Activated CD4-positive, alpha-beta memory T cell treated with anti-CD3 and anti-CD28 coated beads, Interleukin-2, amount 10 ng/mL, durations not matched to agents 7 days and 5 days (primary cell): ENCODE measurements around the gene HCRT. TPM values are rescaled to one million over a fixed set of nuclear protein-coding genes. Genes with fewer than 3 reads are reported as not detected.
"Not testable (repeated sequence)": the region's sequence is repeated elsewhere in the genome, so short reads cannot be mapped to it uniquely, and the experiment has no call there.

Source experiments
- CTCF ChIA-PET: fragments of 350-600 bp; sonication (Branson Sonifier 250); formaldehyde crosslinking; loops from one replicate; lab custom pipeline; 2021; ENCODE audit warnings: antibody characterized with exemption, inconsistent platforms; lab: Charles Lee
- POLR2A ChIA-PET: fragments of 350-600 bp; sonication (Branson Sonifier 250); formaldehyde crosslinking; loops from one replicate; lab custom pipeline; 2021; ENCODE audit warnings: antibody characterized with exemption; lab: Charles Lee
- DNase-seq: peaks from one replicate; pipeline ENCODE4 v3.0.0-alpha.2; 2020
- H3K27ac Mint-ChIP-seq: one replicate; pipeline ENCODE4 v1.8.0; 2021; ENCODE audit warnings: mild to moderate bottlenecking, mixed read lengths
- H3K27me3 Mint-ChIP-seq: one replicate; pipeline ENCODE4 v1.8.0; 2021; ENCODE audit warnings: mixed read lengths
- H3K36me3 Mint-ChIP-seq: one replicate; pipeline ENCODE4 v1.8.0; 2021; ENCODE audit warnings: low read depth, mixed read lengths
- H3K4me1 Mint-ChIP-seq: one replicate; pipeline ENCODE4 v1.8.0; 2021; ENCODE audit warnings: mixed read lengths
- H3K4me3 Mint-ChIP-seq: one replicate; pipeline ENCODE4 v1.8.0; 2021; ENCODE audit warnings: mild to moderate bottlenecking, mixed read lengths
- H3K9me3 Mint-ChIP-seq: one replicate; pipeline ENCODE4 v1.8.0; 2021; ENCODE audit warnings: mixed read lengths
- total RNA-seq, 2 experiments: library from RNA; stranded (reverse); gene quantifications; one replicate each; pipeline ENCODE4 v1.2.3, GENCODE V29; 2021

The HCRT gene
- total RNA-seq, 2 experiments from 2014 or later = not detected

- peaks cover 70% of the 10 kb centered on the region for H3K36me3 Mint-ChIP-seq
- H3K9me3 Mint-ChIP-seq, DNase-seq, H3K4me1 Mint-ChIP-seq, H3K27ac Mint-ChIP-seq, H3K4me3 Mint-ChIP-seq, H3K27me3 Mint-ChIP-seq, POLR2A ChIA-PET: not testable (repeated sequence)
- CTCF ChIA-PET = interaction anchor here (1.7 kb wide), 1 partner anchor 11 kb away, joined by 6 read pairs; no protein-coding TSS in a partner anchor
Observed at GRCh38 chr17:42211921-42212341, 26.7 kb upstream of the HCRT start.

- Mint-ChIP-seq H3K36me3 (peaks cover 63% of the 10 kb centered on the region), H3K27ac (no peak overlapping the region), H3K4me3 (no peak overlapping the region), H3K27me3 (no peaks in the 10 kb centered on the region), H3K4me1 (peaks cover 4% of the 10 kb centered on the region), H3K9me3 (no peaks in the 10 kb centered on the region)
- no peak for DNase-seq
- POLR2A ChIA-PET = no interaction called here
- CTCF ChIA-PET = interaction anchor here (1.4 to 1.6 kb wide), 2 partner anchors 13 to 37 kb away, joined by 4 to 6 read pairs; no protein-coding TSS in a partner anchor
Observed at GRCh38 chr17:42210046-42210445, 24.8 kb upstream of the HCRT start.

GRCh38 chr17:42206153-42206612 is 20.9 kb upstream of the HCRT start:
- H3K4me1 Mint-ChIP-seq, H3K4me3 Mint-ChIP-seq, H3K27me3 Mint-ChIP-seq, POLR2A ChIA-PET, CTCF ChIA-PET, DNase-seq, H3K9me3 Mint-ChIP-seq, H3K27ac Mint-ChIP-seq: not testable (repeated sequence)
- H3K36me3 Mint-ChIP-seq = peaks cover 70% of the 10 kb centered on the region

- Mint-ChIP-seq H3K4me3 (no peak overlapping the region), H3K36me3 (peaks cover 61% of the 10 kb centered on the region), H3K4me1 (no peaks in the 10 kb centered on the region), H3K27me3 (no peaks in the 10 kb centered on the region), H3K27ac (no peak overlapping the region), H3K9me3 (no peaks in the 10 kb centered on the region)
- DNase-seq = no peak
- CTCF ChIA-PET = no interaction called here
- POLR2A ChIA-PET = no interaction called here
Observed at GRCh38 chr17:42203354-42203753, 18.1 kb upstream of the HCRT start.

- H3K4me3 Mint-ChIP-seq = no peak overlapping the region
- POLR2A ChIA-PET = no interaction called here
- no peak for DNase-seq
- no peaks in the 10 kb centered on the region for H3K4me1 Mint-ChIP-seq
- H3K36me3 Mint-ChIP-seq = peaks cover 61% of the 10 kb centered on the region
- H3K9me3 Mint-ChIP-seq = no peaks in the 10 kb centered on the region
- H3K27ac Mint-ChIP-seq = no peak overlapping the region
- CTCF ChIA-PET = no interaction called here
- H3K27me3 Mint-ChIP-seq = no peaks in the 10 kb centered on the region
Observed at GRCh38 chr17:42202696-42203095, 17.4 kb upstream of the HCRT start.

GRCh38 chr17:42202159-42202558 is 16.9 kb upstream of the HCRT start:
- peaks cover 56% of the 10 kb centered on the region for H3K36me3 Mint-ChIP-seq
- DNase-seq = no peak
- H3K9me3 Mint-ChIP-seq = no peaks in the 10 kb centered on the region
- H3K27me3 Mint-ChIP-seq = no peaks in the 10 kb centered on the region
- H3K4me3 Mint-ChIP-seq = no peak overlapping the region
- ChIA-PET POLR2A (no interaction called here), CTCF (no interaction called here)
- H3K4me1 Mint-ChIP-seq = no peaks in the 10 kb centered on the region
- no peak overlapping the region for H3K27ac Mint-ChIP-seq

- ChIA-PET CTCF (interaction anchor here (1.9 kb wide), 1 partner anchor 21 kb away, joined by 6 read pairs; no protein-coding TSS in a partner anchor), POLR2A (no interaction called here)
- Mint-ChIP-seq H3K27me3 (no peaks in the 10 kb centered on the region), H3K4me1 (no peaks in the 10 kb centered on the region), H3K4me3 (no peak overlapping the region), H3K9me3 (no peaks in the 10 kb centered on the region), H3K27ac (no peak overlapping the region), H3K36me3 (peaks cover 55% of the 10 kb centered on the region)
- no peak for DNase-seq
Observed at GRCh38 chr17:42201458-42201772, 16.2 kb upstream of the HCRT start.

GRCh38 chr17:42200706-42201457 is 15.6 kb upstream of the HCRT start:
- no peaks in the 10 kb centered on the region for H3K9me3 Mint-ChIP-seq
- no peaks in the 10 kb centered on the region for H3K4me1 Mint-ChIP-seq
- ChIA-PET CTCF (interaction anchor here (1.9 kb wide), 1 partner anchor 21 kb away, joined by 6 read pairs; no protein-coding TSS in a partner anchor), POLR2A (no interaction called here)
- H3K4me3 Mint-ChIP-seq = no peak overlapping the region
- no peak for DNase-seq
- peaks cover 51% of the 10 kb centered on the region for H3K36me3 Mint-ChIP-seq
- H3K27me3 Mint-ChIP-seq = no peaks in the 10 kb centered on the region
- no peak overlapping the region for H3K27ac Mint-ChIP-seq

GRCh38 chr17:42199416-42200011 is 14.3 kb upstream of the HCRT start:
- peaks cover 43% of the 10 kb centered on the region for H3K36me3 Mint-ChIP-seq
- peaks cover 2% of the 10 kb centered on the region for H3K4me1 Mint-ChIP-seq
- H3K27ac Mint-ChIP-seq = no peak overlapping the region
- no peak for DNase-seq
- POLR2A ChIA-PET = interaction anchor here (1.2 to 1.3 kb wide), 2 partner anchors 15 to 78 kb away, joined by 3 read pairs; no protein-coding TSS in a partner anchor
- CTCF ChIA-PET = interaction anchor here (1.8 to 1.9 kb wide), 2 partner anchors 23 kb away, joined by 6 read pairs; no protein-coding TSS in a partner anchor
- H3K27me3 Mint-ChIP-seq = no peaks in the 10 kb centered on the region
- H3K4me3 Mint-ChIP-seq = no peak overlapping the region
- H3K9me3 Mint-ChIP-seq = no peaks in the 10 kb centered on the region

GRCh38 chr17:42198897-42199296 is 13.6 kb upstream of the HCRT start:
- ChIA-PET POLR2A (interaction anchor here (1.2 to 1.3 kb wide), 2 partner anchors 15 to 79 kb away, joined by 3 read pairs; no protein-coding TSS in a partner anchor), CTCF (interaction anchor here (1.8 kb wide), 1 partner anchor 23 kb away, joined by 6 read pairs; no protein-coding TSS in a partner anchor)
- no peak overlapping the region for H3K27ac Mint-ChIP-seq
- H3K9me3 Mint-ChIP-seq = no peaks in the 10 kb centered on the region
- H3K27me3 Mint-ChIP-seq = no peaks in the 10 kb centered on the region
- H3K4me1 Mint-ChIP-seq = peaks cover 6% of the 10 kb centered on the region
- peaks cover 38% of the 10 kb centered on the region for H3K36me3 Mint-ChIP-seq
- no peak for DNase-seq
- no peak overlapping the region for H3K4me3 Mint-ChIP-seq

GRCh38 chr17:42197564-42198156 is 12.4 kb upstream of the HCRT start:
- Mint-ChIP-seq H3K27me3 (no peaks in the 10 kb centered on the region), H3K4me1 (peaks cover 16% of the 10 kb centered on the region), H3K27ac (no peak overlapping the region), H3K4me3 (no peak overlapping the region), H3K9me3 (no peaks in the 10 kb centered on the region), H3K36me3 (peaks cover 26% of the 10 kb centered on the region)
- POLR2A ChIA-PET = no interaction called here
- no peak for DNase-seq
- CTCF ChIA-PET = interaction anchor here (1.8 kb wide), 1 partner anchor 24 kb away, joined by 6 read pairs; no protein-coding TSS in a partner anchor

- peak within 1 kb of the TSS; percentile 87 for H3K4me3 Mint-ChIP-seq
- peak within 1 kb of the TSS; percentile 84 for H3K27ac Mint-ChIP-seq
- H3K27me3 Mint-ChIP-seq = no peaks in the 10 kb centered on the region
- no peaks in the 10 kb centered on the region for H3K9me3 Mint-ChIP-seq
- POLR2A ChIA-PET = interaction anchor here (0.7 to 1.9 kb wide), 20 partner anchors 9 to 506 kb away, joined by 3 to 27 read pairs (median 4); partner anchors contain the start of genes DHX58, DNAJC7, EIF1 and HCRT
- CTCF ChIA-PET = interaction anchor here (0.7 to 3.6 kb wide), 10 partner anchors 10 to 102 kb away, joined by 3 to 38 read pairs (median 4); partner anchors contain the start of genes HCRT and KCNH4
- peak; percentile 86 for DNase-seq
- peaks cover 5% of the 10 kb centered on the region for H3K36me3 Mint-ChIP-seq
- H3K4me1 Mint-ChIP-seq = peaks cover 21% of the 10 kb centered on the region
Observed at GRCh38 chr17:42193969-42194899, 9.0 kb upstream of the HCRT start, which contains the start of gene GHDC. Gene GHDC (minus strand): TSS chr17:42194494. CDS start chr17:42193581, 913 bp downstream.
